ENCODE results near the gene MEIKIN. TPM values are rescaled to one million over a fixed set of nuclear protein-coding genes. Genes with fewer than 3 reads are reported as not detected.

MEIKIN gene
- total and polyA plus RNA-seq, 2 of the 8 experiments (the other 6 are each of a cell fraction or from before 2014, with no cell fraction given), result not detected

- Histone ChIP-seq H3K9me3 (ENCODE audit: insufficient read depth in 2 of 2, low read depth in 1 of 2, low read length in 1 of 2) (no peaks in the 10 kb centered on the region), H2BK12ac (ENCODE audit: low read depth, low read length) (no peak overlapping the region), H3K9ac (replicated peaks in 1 of 4; ENCODE audit: extremely low read depth in 1 of 4, low read depth in 3 of 4, low read length in 3 of 4) (no peak overlapping the region), H4K8ac (ENCODE audit: extremely low read depth, insufficient read depth, low read length) (no peak overlapping the region), H3K4me2 (ENCODE audit: insufficient read depth in 1 of 2, low read depth in 2 of 2, low read length in 2 of 2) (no peak overlapping the region), H3K27me3 (replicated peaks in 1 of 4; ENCODE audit: control insufficient read depth in 3 of 4, extremely low read depth in 1 of 4, insufficient read depth in 3 of 4, low read length in 3 of 4) (no peaks in the 10 kb centered on the region), H4K20me1 (replicated peaks in 1 of 2; ENCODE audit: control insufficient read depth in 1 of 2, insufficient read depth in 2 of 2, low read length in 2 of 2) (peaks cover 0 to 2% of the 10 kb centered on the region in 2 experiments), H3K27ac (ENCODE audit: low read depth, low read length) (no peak overlapping the region), H3K4me1 (replicated peaks in 1 of 4; ENCODE audit: control insufficient read depth in 3 of 4, insufficient read depth in 4 of 4, low read length in 3 of 4) (no peaks in the 10 kb centered on the region), H3K4ac (replicated peaks; ENCODE audit: insufficient read length, low read depth, low read length) (no peak overlapping the region), H2AK5ac (ENCODE audit: low read depth, low read length) (no peak overlapping the region), H3K4me3 (ENCODE audit: extremely low read depth in 1 of 4, insufficient read depth in 2 of 4, low read depth in 3 of 4, low read length in 4 of 4) (no peak overlapping the region), H2BK15ac (ENCODE audit: low read length) (no peak overlapping the region), H3K18ac (ENCODE audit: extremely low read depth, low read length) (no peak overlapping the region), H2BK5ac (ENCODE audit: low read depth, low read length) (no peak overlapping the region), H3K23ac (ENCODE audit: insufficient read length) (no peak overlapping the region), H3K79me1 (ENCODE audit: low read depth, low read length) (peaks cover 7% of the 10 kb centered on the region), H3K23me2 (ENCODE audit: low read depth, low read length) (no peaks in the 10 kb centered on the region), H2BK120ac (replicated peaks; ENCODE audit: low read depth, low read length) (no peak overlapping the region), H3K14ac (ENCODE audit: insufficient read length) (no peak overlapping the region), H3K56ac (replicated peaks; ENCODE audit: insufficient read length, low read depth, low read length) (no peak overlapping the region), H3K79me2 (ENCODE audit: control insufficient read depth in 1 of 2, insufficient read depth in 2 of 2, low read length in 2 of 2) (peaks cover 0 to 85% of the 10 kb centered on the region in 2 experiments; a peak in 2 of 4 replicates), H4K5ac (ENCODE audit: insufficient read length, low read depth, low read length) (no peak overlapping the region), H2AFZ (ENCODE audit: low read length) (no peak overlapping the region), H3K36me3 (ENCODE audit: control insufficient read depth in 2 of 4, insufficient read depth in 4 of 4, low read length in 3 of 4) (no peaks in the 10 kb centered on the region), H4K91ac (replicated peaks; ENCODE audit: insufficient read length, low read length) (no peak overlapping the region), H2BK20ac (ENCODE audit: low read length) (no peak overlapping the region)
- whole genome bisulfite sequencing, 2 experiments (ENCODE audit: extremely low coverage in 1 of 2, insufficient coverage in 1 of 2, insufficient read length in 1 of 2, insufficient replicate concordance in 2 of 2, low coverage in 1 of 2, low lambda C conversion rate in 2 of 2, missing lambda C conversion rate in 1 of 2), result 95% methylated on average over 1 of the region's 1 CpG; no CpG with 5 or more reads in 1 of the 2 experiments
- POLR2A ChIA-PET (ENCODE audit: partially characterized antibody), result no interaction called here
- FAIRE-seq, result no peak
- no peak for DNase-seq (ENCODE audit: low read depth in 1 of 2, low spot score in 2 of 2)
- TF ChIP-seq NANOG (IDR thresholded peaks at IDR 0.05; ENCODE audit: insufficient read depth, low read depth, low read length, poor library complexity, severe bottlenecking) (no peak), TAF1 (IDR thresholded peaks at IDR 0.05; ENCODE audit: low read depth, low read length) (no peak), POLR2A (IDR thresholded peaks at IDR 0.05; ENCODE audit: control extremely low read depth in 1 of 2, low read depth in 2 of 2, low read length in 2 of 2) (no peak), CEBPB (IDR thresholded peaks at IDR 0.05; ENCODE audit: low read depth, low read length) (no peak), CHD1 (IDR thresholded peaks at IDR 0.05; ENCODE audit: low read depth, low read length) (no peak), JUN (IDR thresholded peaks at IDR 0.05; ENCODE audit: low read depth, low read length) (no peak), TAF7 (optimal IDR thresholded peaks at IDR 0.05; ENCODE audit: borderline replicate concordance, low read depth, low read length) (no peak)
- TF ChIP-seq, protein P1, sequence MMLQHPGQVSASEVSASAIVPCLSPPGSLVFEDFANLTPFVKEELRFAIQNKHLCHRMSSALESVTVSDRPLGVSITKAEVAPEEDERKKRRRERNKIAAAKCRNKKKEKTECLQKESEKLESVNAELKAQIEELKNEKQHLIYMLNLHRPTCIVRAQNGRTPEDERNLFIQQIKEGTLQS (IDR thresholded peaks at IDR 0.05; ENCODE audit: insufficient read depth, low read depth, low read length), result no peak
- CTCF ChIA-PET (ENCODE audit: partially characterized antibody), result no interaction called here
Measured at GRCh38 chr5:131757830-131758519, 187.5 kb downstream of the MEIKIN start.
